Brain microvascular endothelial cell (primary cell): ENCODE data around the gene SCYL2.
A peak's percentile ranks its signal among the peaks of the same experiment; 100 is the strongest.

Source experiments
- DNase-seq: peaks from one replicate; pipeline ENCODE4 v3.0.0-alpha.2; 2020
- H3K27ac ChIP-seq: fragments of 250-450 bp; sonication (Bioruptor Pico); 2 replicates; pipeline ENCODE4 v1.5.1; 2020; ENCODE audit warnings: mild to moderate bottlenecking, moderate library complexity
- H3K27me3 ChIP-seq: fragments of 250-450 bp; sonication (Bioruptor Pico); replicated peaks from 2 replicates; pipeline ENCODE4 v1.5.1; 2020; ENCODE audit warnings: mild to moderate bottlenecking
- H3K36me3 ChIP-seq: fragments of 250-450 bp; sonication (Bioruptor Pico); replicated peaks from 2 replicates; pipeline ENCODE4 v1.5.1; 2020; ENCODE audit warnings: mild to moderate bottlenecking
- H3K4me3 ChIP-seq: 2 replicates; pipeline ENCODE4 v1.5.1; 2011; ENCODE audit warnings: low read depth, mild to moderate bottlenecking, control low read depth, low read length, moderate library complexity
- CTCF ChIP-seq: IDR thresholded peaks from 2 replicates; pipeline ENCODE4 v1.5.1; 2011; ENCODE audit warnings: low read depth, mild to moderate bottlenecking, moderate library complexity, low read length, control low read depth, inconsistent platforms; ENCODE audit errors: missing control alignments
- in situ Hi-C: cut with HindIII; loops from 2 replicates; pipeline ENCODE4 v1.10.0; 2017; ENCODE audit warnings: low sequenced_read_pairs, low pct_ligation_motif_present

SCYL2 gene

GRCh38 chr12:100348657-100349454 is 81.9 kb downstream of the SCYL2 start:
- Histone ChIP-seq H3K4me3 (no peak overlapping the region), H3K27ac (no peak overlapping the region), H3K27me3 (no peaks in the 10 kb centered on the region), H3K36me3 (no peaks in the 10 kb centered on the region)
- DNase-seq = no peak
- TF ChIP-seq CTCF = peak; percentile 18
- in situ Hi-C loops = no loop called here

DNA sequence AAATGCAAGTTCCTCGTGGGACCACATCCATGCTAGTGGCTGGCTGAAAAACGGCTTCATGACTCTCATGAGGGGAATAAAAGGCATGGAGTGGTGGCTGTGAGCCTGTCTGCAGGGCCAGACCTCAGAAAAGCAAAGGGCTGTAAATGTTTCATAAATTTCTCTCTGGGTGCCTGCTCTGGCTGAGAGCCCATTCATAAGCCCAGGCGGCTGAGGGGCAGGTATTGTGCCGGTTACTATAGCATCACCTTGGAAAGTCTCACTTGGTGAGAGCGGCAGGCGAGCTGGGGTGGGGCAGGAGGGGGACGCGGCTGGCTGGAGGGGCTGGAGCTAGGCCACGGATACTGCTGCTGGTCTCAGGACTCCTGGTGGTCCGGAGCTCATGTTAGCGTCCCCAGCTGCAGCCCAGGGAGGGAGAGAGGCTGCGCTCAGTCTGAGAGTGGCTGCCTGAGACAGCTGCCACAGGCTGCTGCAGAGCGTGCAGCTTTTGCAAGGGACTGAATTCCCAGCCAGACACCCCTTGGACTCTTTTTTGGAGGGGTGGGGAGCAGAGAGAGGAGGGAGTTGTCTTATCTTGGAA is 89.8 kb downstream of the SCYL2 start, which contains the start of gene SLC17A8:
TSS of gene SLC17A8 (plus strand) at position 431 of the 580 bp plus-strand sequence. CDS start 318 bp downstream, outside the sequence.
- Histone ChIP-seq H3K27me3 (peaks cover 2% of the 10 kb centered on the region), H3K36me3 (no peaks in the 10 kb centered on the region), H3K4me3 (no peak within 1 kb of the TSS), H3K27ac (no peak within 1 kb of the TSS)
- no peak for DNase-seq
- no peak for TF ChIP-seq CTCF
- in situ Hi-C loops = no loop called here

- DNase-seq = no peak
- no peak overlapping the region for H3K27ac ChIP-seq
- H3K36me3 ChIP-seq = no peaks in the 10 kb centered on the region
- H3K27me3 ChIP-seq = peaks cover 2% of the 10 kb centered on the region
- TF ChIP-seq CTCF = no peak
- in situ Hi-C loops = no loop called here
- no peak overlapping the region for H3K4me3 ChIP-seq
Observed at GRCh38 chr12:100359248-100359647, 92.3 kb downstream of the SCYL2 start.

GRCh38 chr12:100359822-100360221 is 92.8 kb downstream of the SCYL2 start:
- Histone ChIP-seq H3K4me3 (no peak overlapping the region), H3K27me3 (peaks cover 2% of the 10 kb centered on the region), H3K27ac (no peak overlapping the region), H3K36me3 (no peaks in the 10 kb centered on the region)
- no peak for TF ChIP-seq CTCF
- no peak for DNase-seq
- in situ Hi-C loops = no loop called here

DNA sequence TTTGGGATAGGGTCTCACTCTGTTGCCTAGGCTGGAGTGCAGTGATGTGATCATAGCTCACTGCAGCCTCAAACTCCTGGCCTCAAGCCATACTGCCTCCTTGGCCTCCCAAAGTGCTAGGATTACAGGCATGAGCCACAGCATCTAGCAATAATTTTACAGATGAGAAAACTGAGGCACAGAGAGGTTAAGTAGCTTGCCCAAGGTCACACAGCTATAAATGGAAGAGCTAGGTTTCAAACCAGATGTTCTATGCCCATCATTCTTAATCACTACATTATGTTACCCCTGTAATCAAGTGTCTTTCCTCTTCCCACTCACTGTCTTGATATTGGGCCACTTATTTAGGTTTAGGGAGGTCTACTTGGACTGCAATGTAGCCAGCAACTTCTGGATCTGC is 93.5 kb downstream of the SCYL2 start:
- in situ Hi-C loops = no loop called here
- no peak for DNase-seq

More for the DNA sequence above, 93.5 kb downstream of the SCYL2 start:
- peaks cover 2% of the 10 kb centered on the region for H3K27me3 ChIP-seq
- no peak overlapping the region for H3K4me3 ChIP-seq
- TF ChIP-seq CTCF = no peak
- H3K36me3 ChIP-seq = no peaks in the 10 kb centered on the region
- no peak overlapping the region for H3K27ac ChIP-seq
